Neural cell (in vitro differentiated cells): ENCODE measurements around the gene CPLANE1.

Source experiments
- EZH2 ChIP-seq: fragments of 200-600, 300-800 bp; shearing (Covaris generic), sonication (generic); IDR thresholded peaks from 2 replicates; pipeline ENCODE4 v1.6.1; 2014; ENCODE audit warnings: antibody characterized with exemption, low read length, borderline replicate concordance, mild to moderate bottlenecking; ENCODE audit not compliant: insufficient read depth, poor library complexity, severe bottlenecking
- MXI1 ChIP-seq: fragments of 450-650 bp; conservative IDR thresholded peaks from 2 replicates; pipeline ENCODE4 v1.6.1; 2014; ENCODE audit warnings: antibody characterized with exemption, mild to moderate bottlenecking; ENCODE audit not compliant: poor library complexity, severe bottlenecking
- POLR2AphosphoS5 ChIP-seq: IDR thresholded peaks from 2 replicates; pipeline ENCODE4 v1.6.1; 2012
- TF ChIP-seq, protein P1 (sequence below): fragments of 450-650 bp; IDR thresholded peaks from 2 replicates; pipeline ENCODE4 v1.5.1; 2014; ENCODE audit warnings: antibody characterized with exemption, mild to moderate bottlenecking, moderate library complexity; ENCODE audit not compliant: poor library complexity, severe bottlenecking

GRCh38 chr5:37121027-37121426, 128.1 kb downstream of the CPLANE1 start:
- TF ChIP-seq, protein P1, sequence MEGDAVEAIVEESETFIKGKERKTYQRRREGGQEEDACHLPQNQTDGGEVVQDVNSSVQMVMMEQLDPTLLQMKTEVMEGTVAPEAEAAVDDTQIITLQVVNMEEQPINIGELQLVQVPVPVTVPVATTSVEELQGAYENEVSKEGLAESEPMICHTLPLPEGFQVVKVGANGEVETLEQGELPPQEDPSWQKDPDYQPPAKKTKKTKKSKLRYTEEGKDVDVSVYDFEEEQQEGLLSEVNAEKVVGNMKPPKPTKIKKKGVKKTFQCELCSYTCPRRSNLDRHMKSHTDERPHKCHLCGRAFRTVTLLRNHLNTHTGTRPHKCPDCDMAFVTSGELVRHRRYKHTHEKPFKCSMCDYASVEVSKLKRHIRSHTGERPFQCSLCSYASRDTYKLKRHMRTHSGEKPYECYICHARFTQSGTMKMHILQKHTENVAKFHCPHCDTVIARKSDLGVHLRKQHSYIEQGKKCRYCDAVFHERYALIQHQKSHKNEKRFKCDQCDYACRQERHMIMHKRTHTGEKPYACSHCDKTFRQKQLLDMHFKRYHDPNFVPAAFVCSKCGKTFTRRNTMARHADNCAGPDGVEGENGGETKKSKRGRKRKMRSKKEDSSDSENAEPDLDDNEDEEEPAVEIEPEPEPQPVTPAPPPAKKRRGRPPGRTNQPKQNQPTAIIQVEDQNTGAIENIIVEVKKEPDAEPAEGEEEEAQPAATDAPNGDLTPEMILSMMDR = no peak
- TF ChIP-seq POLR2AphosphoS5 (no peak), EZH2 (no peak), MXI1 (no peak)
